Loucy (cell line): ENCODE measurements around the gene ASTN2.

Source experiments
- H2AFZ ChIP-seq: fragments of 200-600 bp; sonication (generic); 2 replicates; pipeline ENCODE4 v1.6.0; 2016; ENCODE audit warnings: antibody characterized with exemption, mild to moderate bottlenecking, low read length, moderate library complexity
- H3F3A ChIP-seq: fragments of 200-600 bp; 2 replicates; pipeline ENCODE4 v1.6.0; 2016; ENCODE audit warnings: antibody characterized with exemption, low read depth, mild to moderate bottlenecking
- H3K27me3 ChIP-seq: fragments of 200-600 bp; sonication (generic); 2 replicates; pipeline ENCODE4 v1.6.1; 2014; ENCODE audit warnings: low read length, mild to moderate bottlenecking; ENCODE audit not compliant: insufficient read depth, poor library complexity, severe bottlenecking
- H3K36me3 ChIP-seq: fragments of 200-600 bp; sonication (generic); 2 replicates; pipeline ENCODE4 v1.6.1; 2016; ENCODE audit warnings: low read length; ENCODE audit not compliant: insufficient read depth
- H3K4me1 ChIP-seq: fragments of 200-600 bp; sonication (generic); 2 replicates; pipeline ENCODE4 v1.5.1; 2014; ENCODE audit warnings: low read length, mild to moderate bottlenecking; ENCODE audit not compliant: insufficient read depth, poor library complexity, severe bottlenecking
- H3K4me2 ChIP-seq: fragments of 200-600 bp; sonication (generic); 2 replicates; pipeline ENCODE4 v1.6.0; 2014; ENCODE audit warnings: antibody characterized with exemption, low read length, low read depth, mild to moderate bottlenecking; ENCODE audit not compliant: poor library complexity, severe bottlenecking
- H3K4me3 ChIP-seq: fragments of 200-600 bp; sonication (generic); 2 replicates; pipeline ENCODE4 v1.5.1; 2014; ENCODE audit warnings: low read length, mild to moderate bottlenecking, mixed read lengths; ENCODE audit not compliant: poor library complexity, severe bottlenecking
- H3K79me2 ChIP-seq: fragments of 200-600 bp; sonication (generic); 2 replicates; pipeline ENCODE4 v1.6.1; 2014; ENCODE audit warnings: low read length; ENCODE audit not compliant: insufficient read depth
- H3K9ac ChIP-seq: fragments of 200-600 bp; sonication (generic); 2 replicates; pipeline ENCODE4 v1.6.0; 2014; ENCODE audit warnings: mild to moderate bottlenecking, low read depth, low read length, moderate library complexity; ENCODE audit not compliant: poor library complexity, severe bottlenecking
- H3K9me2 ChIP-seq: fragments of 200-600 bp; sonication (generic); replicated peaks from 2 replicates; pipeline ENCODE4 v1.6.1; 2016; ENCODE audit warnings: low read depth, low read length, mixed read lengths
- H3K9me3 ChIP-seq: fragments of 200-600 bp; sonication (generic); 2 replicates; pipeline ENCODE4 v1.6.1; 2014; ENCODE audit warnings: mild to moderate bottlenecking, antibody characterized with exemption, low read length, low read depth; ENCODE audit not compliant: insufficient read depth
- H4K20me1 ChIP-seq: fragments of 200-600 bp; sonication (generic); 2 replicates; pipeline ENCODE4 v1.6.0; 2014; ENCODE audit warnings: antibody characterized with exemption, low read length, mild to moderate bottlenecking; ENCODE audit not compliant: insufficient read depth, poor library complexity, severe bottlenecking
- CTCF ChIP-seq: fragments of 200-600 bp; sonication (generic); conservative IDR thresholded peaks from 2 replicates; pipeline ENCODE4 v1.5.1; 2014; ENCODE audit warnings: mild to moderate bottlenecking, antibody characterized with exemption, low read length
- EZH2phosphoT487 ChIP-seq: fragments of 200-600 bp; IDR thresholded peaks from 2 replicates; pipeline ENCODE4 v1.6.1; 2018; ENCODE audit warnings: antibody characterized with exemption, mild to moderate bottlenecking, moderate library complexity, borderline replicate concordance

ASTN2 gene

DNA sequence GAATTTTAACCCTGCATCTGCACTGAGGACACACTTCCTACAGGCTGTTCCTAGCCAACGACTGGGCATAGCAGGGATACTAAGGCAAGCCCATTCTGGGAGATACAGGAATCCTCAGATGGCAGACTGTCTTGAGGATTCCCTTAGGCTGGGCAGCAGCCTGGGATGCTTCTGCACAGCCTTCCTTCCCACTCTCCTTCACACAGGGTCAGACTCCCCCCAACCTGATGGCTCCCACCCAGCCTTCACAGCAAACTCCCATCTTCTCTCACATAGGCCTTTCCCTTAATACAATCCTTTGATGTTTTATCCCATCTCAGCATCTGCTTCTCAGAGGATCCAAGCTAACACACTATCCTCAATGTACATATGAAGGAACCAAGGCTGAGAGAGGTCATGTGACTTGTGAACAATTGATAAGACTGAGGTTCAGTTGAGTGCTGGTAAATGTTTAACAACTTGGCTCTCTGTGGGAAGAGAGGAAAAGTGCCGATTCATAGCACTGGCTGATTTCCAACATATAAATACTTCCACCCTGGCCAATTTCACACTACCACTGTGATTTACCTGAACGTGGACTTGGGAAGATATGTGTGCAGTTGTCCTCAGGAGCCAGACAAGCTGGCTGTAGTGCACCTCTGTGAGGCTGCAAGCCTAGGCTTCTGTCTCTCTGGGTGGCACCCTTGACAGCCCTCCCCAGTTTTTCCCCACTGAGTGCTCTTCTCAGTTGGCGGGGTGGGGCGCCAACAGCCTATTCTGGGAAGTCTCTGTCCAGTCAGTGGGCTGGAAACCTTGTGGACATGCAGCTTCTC lies 848.0 kb downstream of the ASTN2 start:
- Histone ChIP-seq H3K9me3 (no peaks in the 10 kb centered on the region), H3K4me1 (no peaks in the 10 kb centered on the region), H3K79me2 (no peaks in the 10 kb centered on the region), H3K4me2 (no peak overlapping the region), H3K36me3 (no peaks in the 10 kb centered on the region), H4K20me1 (no peaks in the 10 kb centered on the region), H3K9ac (no peak overlapping the region), H2AFZ (no peak overlapping the region), H3K27me3 (no peaks in the 10 kb centered on the region), H3K9me2 (no peaks in the 10 kb centered on the region), H3F3A (no peaks in the 10 kb centered on the region), H3K4me3 (no peak overlapping the region)
- no peak for TF ChIP-seq EZH2phosphoT487
- no peak for TF ChIP-seq CTCF

GRCh38 chr9:116565986-116566385 lies 848.9 kb downstream of the ASTN2 start:
- Histone ChIP-seq H3K36me3 (no peaks in the 10 kb centered on the region), H3K4me3 (no peak overlapping the region), H3K4me2 (no peak overlapping the region), H3K27me3 (no peaks in the 10 kb centered on the region), H3K4me1 (no peaks in the 10 kb centered on the region), H3K79me2 (no peaks in the 10 kb centered on the region), H3K9ac (no peak overlapping the region), H3K9me3 (no peaks in the 10 kb centered on the region), H2AFZ (no peak overlapping the region), H3K9me2 (no peaks in the 10 kb centered on the region), H3F3A (no peaks in the 10 kb centered on the region), H4K20me1 (no peaks in the 10 kb centered on the region)
- TF ChIP-seq EZH2phosphoT487 = no peak
- TF ChIP-seq CTCF = no peak

DNA sequence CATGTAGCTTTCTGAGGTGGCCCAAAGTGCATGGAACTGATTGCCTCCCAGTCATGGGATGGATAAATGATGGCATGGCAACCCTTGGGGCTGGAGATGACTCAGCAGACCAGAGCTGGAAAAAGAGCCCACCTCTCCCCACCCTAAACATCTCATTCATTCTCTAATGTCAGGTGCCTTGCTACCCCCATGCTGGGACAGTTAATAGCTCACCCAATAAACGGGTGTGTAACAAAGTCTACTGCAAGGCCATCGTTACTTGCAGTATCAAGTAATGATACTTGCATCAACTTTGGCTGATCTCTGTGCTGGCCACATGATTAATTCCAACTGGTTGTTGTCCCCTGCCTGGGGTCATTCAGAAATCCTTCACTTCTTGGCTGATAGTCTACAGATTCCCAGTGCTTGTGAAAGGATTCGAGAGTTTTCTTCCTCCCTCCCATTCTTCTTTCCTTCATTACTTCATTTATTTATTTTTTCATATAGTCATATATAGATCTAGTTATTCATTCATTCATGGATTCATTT lies 850.5 kb downstream of the ASTN2 start:
- H3K36me3 ChIP-seq = no peaks in the 10 kb centered on the region
- no peaks in the 10 kb centered on the region for H3K9me2 ChIP-seq
- H2AFZ ChIP-seq = no peak overlapping the region
- H3F3A ChIP-seq = no peaks in the 10 kb centered on the region
- TF ChIP-seq CTCF (no peak), EZH2phosphoT487 (no peak)
- no peaks in the 10 kb centered on the region for H3K9me3 ChIP-seq
- no peaks in the 10 kb centered on the region for H4K20me1 ChIP-seq
- H3K4me2 ChIP-seq = no peak overlapping the region
- H3K79me2 ChIP-seq = no peaks in the 10 kb centered on the region
- no peaks in the 10 kb centered on the region for H3K4me1 ChIP-seq
- no peak overlapping the region for H3K9ac ChIP-seq
- no peak overlapping the region for H3K4me3 ChIP-seq
- H3K27me3 ChIP-seq = no peaks in the 10 kb centered on the region
